Colonic mucosa (tissue), 4 donors: ENCODE results near the gene ZFY. TPM values are rescaled to one million over a fixed set of nuclear protein-coding genes. Genes with fewer than 3 reads are reported as not detected.

Source experiments
- DNase-seq: peaks from one replicate; pipeline ENCODE4 v3.0.0-alpha.2; 2020
- H3K27ac ChIP-seq: fragments of 200-600 bp; one replicate; pipeline ENCODE4 v1.8.0; 2021
- H3K27me3 ChIP-seq: fragments of 200-600 bp; one replicate; pipeline ENCODE4 v1.8.0; 2021
- H3K36me3 ChIP-seq: fragments of 200-600 bp; one replicate; pipeline ENCODE4 v1.8.0; 2021
- H3K4me1 ChIP-seq: fragments of 200-600 bp; one replicate; pipeline ENCODE4 v1.8.0; 2021; ENCODE audit warnings: mild to moderate bottlenecking
- H3K4me3 ChIP-seq: fragments of 200-600 bp; one replicate; pipeline ENCODE4 v1.8.0; 2021
- H3K9ac ChIP-seq, 2 donors: one replicate each; pipeline ENCODE4 v1.7.0; 2013; ENCODE audit warnings: control low read depth in 2 of 2, low read depth in 2 of 2, low read length in 2 of 2
- H3K9me3 ChIP-seq: fragments of 200-600 bp; one replicate; pipeline ENCODE4 v1.8.0; 2021
- intact Hi-C: fragments of 100-400 bp; cut with DNase I; formaldehyde crosslinking; loops from one replicate; pipeline ENCODE4 v1.14.1; 2022
- total RNA-seq, 2 donors: library from RNA; stranded (reverse); fragmentation: NEBNext Ultra II Directional in 1 of 2; extraction: Animal tissue kit (Norgen Biotek cat#: 25700) in 1 of 2; gene quantifications; one replicate each; pipeline ENCODE4 v1.2.1, GENCODE V29; 2021
- TF ChIP-seq, protein P1 (sequence below): fragments of 200-600 bp; IDR thresholded peaks from one replicate; pipeline ENCODE4 v1.8.0; 2022; ENCODE audit warnings: antibody characterized with exemption, mild to moderate bottlenecking
- donor health status: healthy.
- donor health status: DM: no; HTN: no; CAD: no.
- donor health status: DM: no; HTN: no; CAD: no.

ZFY gene
- total RNA-seq, 2 donors from 2014 or later: 0.35 TPM; not detected in 1

DNA sequence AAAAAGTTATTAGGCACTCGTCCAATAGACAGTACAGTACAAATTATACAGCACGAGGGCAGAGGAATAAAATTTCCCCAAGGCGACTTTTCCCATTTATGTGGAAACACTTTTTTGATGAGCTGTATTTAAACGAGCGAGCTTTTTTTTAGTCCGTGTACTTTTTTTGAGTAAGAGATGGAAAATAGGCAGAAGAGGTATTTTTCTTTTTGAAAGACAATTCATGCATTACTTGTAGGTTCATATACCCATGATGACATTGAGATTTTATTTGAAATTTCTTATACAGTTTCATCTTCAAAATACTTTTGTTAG, 1.2 kb downstream of the ZFY start:
- Histone ChIP-seq H3K4me3 (no peak overlapping the region), H3K9ac (no peak overlapping the region)
- no peak for DNase-seq

GRCh38 chrY:2937149-2937548, 2.0 kb downstream of the ZFY start:
- Histone ChIP-seq H3K9me3 (no peaks in the 10 kb centered on the region), H3K27ac (no peak overlapping the region), H3K27me3 (no peaks in the 10 kb centered on the region), H3K4me1 (no peaks in the 10 kb centered on the region), H3K36me3 (no peaks in the 10 kb centered on the region), H3K4me3 (no peak overlapping the region), H3K9ac (no peak overlapping the region)
- intact Hi-C loops: no loop called here
- DNase-seq: no peak
- TF ChIP-seq, protein P1, sequence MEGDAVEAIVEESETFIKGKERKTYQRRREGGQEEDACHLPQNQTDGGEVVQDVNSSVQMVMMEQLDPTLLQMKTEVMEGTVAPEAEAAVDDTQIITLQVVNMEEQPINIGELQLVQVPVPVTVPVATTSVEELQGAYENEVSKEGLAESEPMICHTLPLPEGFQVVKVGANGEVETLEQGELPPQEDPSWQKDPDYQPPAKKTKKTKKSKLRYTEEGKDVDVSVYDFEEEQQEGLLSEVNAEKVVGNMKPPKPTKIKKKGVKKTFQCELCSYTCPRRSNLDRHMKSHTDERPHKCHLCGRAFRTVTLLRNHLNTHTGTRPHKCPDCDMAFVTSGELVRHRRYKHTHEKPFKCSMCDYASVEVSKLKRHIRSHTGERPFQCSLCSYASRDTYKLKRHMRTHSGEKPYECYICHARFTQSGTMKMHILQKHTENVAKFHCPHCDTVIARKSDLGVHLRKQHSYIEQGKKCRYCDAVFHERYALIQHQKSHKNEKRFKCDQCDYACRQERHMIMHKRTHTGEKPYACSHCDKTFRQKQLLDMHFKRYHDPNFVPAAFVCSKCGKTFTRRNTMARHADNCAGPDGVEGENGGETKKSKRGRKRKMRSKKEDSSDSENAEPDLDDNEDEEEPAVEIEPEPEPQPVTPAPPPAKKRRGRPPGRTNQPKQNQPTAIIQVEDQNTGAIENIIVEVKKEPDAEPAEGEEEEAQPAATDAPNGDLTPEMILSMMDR: no peak

More for the DNA sequence above, 1.2 kb downstream of the ZFY start:
- TF ChIP-seq, protein P1: no peak
- intact Hi-C loops: no loop called here
- no peaks in the 10 kb centered on the region for H3K36me3 ChIP-seq
- no peaks in the 10 kb centered on the region for H3K27me3 ChIP-seq
- H3K9me3 ChIP-seq: no peaks in the 10 kb centered on the region
- no peak overlapping the region for H3K27ac ChIP-seq
- H3K4me1 ChIP-seq: no peaks in the 10 kb centered on the region

DNA sequence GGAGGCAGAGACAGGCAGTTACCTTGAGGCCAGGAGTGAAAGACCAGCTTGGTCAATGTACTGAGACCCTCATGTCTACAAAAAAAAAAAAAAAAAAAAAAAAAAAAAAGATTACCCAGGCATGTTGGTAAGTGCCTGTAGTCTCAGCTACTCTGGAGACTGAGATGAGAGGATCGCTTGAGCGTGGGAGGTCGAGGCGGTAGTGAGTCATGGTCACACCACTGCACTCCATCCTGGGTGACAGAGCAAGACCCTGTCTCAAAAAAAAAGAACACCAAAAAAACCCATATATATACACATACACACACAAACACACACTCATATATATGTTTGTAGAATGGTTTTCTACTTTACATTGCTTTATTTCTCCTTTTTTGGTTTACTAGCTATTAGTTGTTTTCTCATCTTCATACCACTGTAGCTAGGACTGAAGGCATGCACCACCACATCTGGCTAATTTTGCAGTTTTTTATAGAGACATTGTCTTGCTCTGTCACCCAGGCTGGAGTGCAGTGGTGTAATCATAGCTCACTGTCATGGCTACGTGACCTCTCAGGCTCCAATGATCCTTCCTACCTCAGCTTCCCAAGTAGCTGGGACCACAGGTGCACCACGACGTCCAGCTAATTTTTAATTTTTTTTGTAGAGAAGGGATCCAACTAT, 14.5 kb downstream of the ZFY start:
- intact Hi-C loops: no loop called here
- no peaks in the 10 kb centered on the region for H3K4me1 ChIP-seq
- no peak overlapping the region for H3K4me3 ChIP-seq
- TF ChIP-seq, protein P1: no peak
- H3K27me3 ChIP-seq: no peaks in the 10 kb centered on the region
- H3K9ac ChIP-seq: no peak overlapping the region
- H3K27ac ChIP-seq: no peak overlapping the region
- no peaks in the 10 kb centered on the region for H3K36me3 ChIP-seq
- DNase-seq: no peak
- no peaks in the 10 kb centered on the region for H3K9me3 ChIP-seq

DNA sequence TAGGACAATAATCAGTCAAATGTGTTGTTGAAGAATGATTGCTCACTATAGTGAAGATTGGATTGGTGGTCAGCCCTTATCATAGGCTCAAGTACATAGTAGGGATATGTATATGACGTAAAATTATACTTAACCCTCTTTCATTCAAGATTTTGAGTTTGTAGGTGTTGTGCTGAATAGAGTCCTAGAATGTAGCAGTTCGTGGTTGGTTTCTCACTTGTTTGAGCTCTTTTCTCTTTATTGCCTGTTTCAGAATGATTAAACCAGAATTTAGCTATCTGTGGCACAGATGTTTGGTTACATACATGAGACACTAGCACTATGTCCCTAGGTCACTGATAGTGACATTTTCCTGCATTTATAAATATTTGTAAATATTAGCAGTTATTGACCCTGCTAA, 15.5 kb downstream of the ZFY start:
- no peak for DNase-seq
- no peak overlapping the region for H3K27ac ChIP-seq
- no peaks in the 10 kb centered on the region for H3K9me3 ChIP-seq
- no peak overlapping the region for H3K4me3 ChIP-seq
- H3K27me3 ChIP-seq: no peaks in the 10 kb centered on the region
- no peaks in the 10 kb centered on the region for H3K4me1 ChIP-seq
- intact Hi-C loops: no loop called here
- H3K36me3 ChIP-seq: no peaks in the 10 kb centered on the region
- TF ChIP-seq, protein P1: no peak
- H3K9ac ChIP-seq: no peak overlapping the region

- intact Hi-C loops: no loop called here
- Histone ChIP-seq H3K27ac (no peak overlapping the region), H3K36me3 (no peaks in the 10 kb centered on the region), H3K9ac (no peak overlapping the region), H3K27me3 (no peaks in the 10 kb centered on the region), H3K9me3 (no peaks in the 10 kb centered on the region), H3K4me3 (no peak overlapping the region), H3K4me1 (no peaks in the 10 kb centered on the region)
- DNase-seq: no peak
- TF ChIP-seq, protein P1: no peak
Observed at GRCh38 chrY:2952912-2953311, 17.7 kb downstream of the ZFY start.
